Measurements from ENCODE around the gene DTNB. TPM values are rescaled to one million over a fixed set of nuclear protein-coding genes. Genes with fewer than 3 reads are reported as not detected.
A peak's percentile ranks its signal among the peaks of the same experiment; 100 is the strongest.
"Not testable (repeated sequence)": the region's sequence is repeated elsewhere in the genome, so short reads cannot be mapped to it uniquely, and the experiment has no call there.

DTNB gene
- polyA plus RNA-seq, 1 donor from 2014 or later: 16.5 TPM

- Mint-ChIP-seq H3K9me3 (peaks cover 0 to 3% (median 0%) of the 10 kb centered on the region in 3 donors), H3K4me3 (peak overlapping the region in 2 of 4 donors; percentile 64 to 69), H3K27ac (peak overlapping the region in 2 of 3 donors; percentile 62 to 86), H3K27me3 (no peaks in the 10 kb centered on the region), H3K4me1 (peaks cover 49 to 58% (median 51%) of the 10 kb centered on the region in 3 donors), H3K36me3 (no peaks in the 10 kb centered on the region)
Measured at GRCh38 chr2:25409468-25409867, 263.9 kb downstream of the DTNB start.

GRCh38 chr2:25409044-25409443, 264.3 kb downstream of the DTNB start:
- Mint-ChIP-seq H3K27ac (peak overlapping the region in 2 of 3 donors; percentile 62 to 86), H3K27me3 (no peaks in the 10 kb centered on the region), H3K9me3 (peaks cover 0 to 3% (median 0%) of the 10 kb centered on the region in 3 donors), H3K4me3 (peak overlapping the region in 2 of 4 donors; percentile 64 to 69), H3K4me1 (peaks cover 53 to 59% (median 55%) of the 10 kb centered on the region in 3 donors), H3K36me3 (peaks cover 1% of the 10 kb centered on the region)

- peak overlapping the region in 1 of 3 donors; percentile 39 for H3K27ac Mint-ChIP-seq
- H3K4me1 Mint-ChIP-seq: peaks cover 68 to 73% (median 70%) of the 10 kb centered on the region in 3 donors
- H3K27me3 Mint-ChIP-seq: no peaks in the 10 kb centered on the region
- peaks cover 2% of the 10 kb centered on the region for H3K36me3 Mint-ChIP-seq
- no peaks in the 10 kb centered on the region for H3K9me3 Mint-ChIP-seq
- peak overlapping the region in 1 of 4 donors; percentile 58 for H3K4me3 Mint-ChIP-seq
Measured at GRCh38 chr2:25405611-25406295, 267.6 kb downstream of the DTNB start.

- not testable (repeated sequence) for H3K27me3 Mint-ChIP-seq, H3K36me3 Mint-ChIP-seq, H3K9me3 Mint-ChIP-seq
- Mint-ChIP-seq H3K27ac (peak overlapping the region; percentile 85 to 97 (median 94)), H3K4me3 (peak overlapping the region; percentile 57 to 91 (median 82)), H3K4me1 (peaks cover 61 to 72% (median 64%) of the 10 kb centered on the region in 3 donors)
Measured at GRCh38 chr2:25403120-25403760, 270.1 kb downstream of the DTNB start.

GRCh38 chr2:25402477-25402876, 270.9 kb downstream of the DTNB start:
- Mint-ChIP-seq H3K27ac (peak overlapping the region; percentile 85 to 97 (median 90)), H3K9me3 (no peaks in the 10 kb centered on the region), H3K4me3 (peak overlapping the region; percentile 57 to 91 (median 82)), H3K4me1 (peaks cover 60 to 74% (median 62%) of the 10 kb centered on the region in 3 donors), H3K27me3 (no peaks in the 10 kb centered on the region), H3K36me3 (peaks cover 2% of the 10 kb centered on the region)

GRCh38 chr2:25401307-25402026, 271.9 kb downstream of the DTNB start:
- Mint-ChIP-seq H3K9me3 (no peaks in the 10 kb centered on the region), H3K36me3 (peaks cover 2% of the 10 kb centered on the region), H3K4me1 (peaks cover 54 to 66% (median 57%) of the 10 kb centered on the region in 3 donors), H3K27me3 (no peaks in the 10 kb centered on the region), H3K27ac (peak overlapping the region; percentile 85 to 97 (median 90)), H3K4me3 (peak overlapping the region; percentile 55 to 89 (median 72))

- H3K4me3 Mint-ChIP-seq: peak overlapping the region; percentile 67 to 87 (median 72)
- H3K36me3 Mint-ChIP-seq: peaks cover 2% of the 10 kb centered on the region
- peaks cover 50 to 63% (median 54%) of the 10 kb centered on the region in 3 donors for H3K4me1 Mint-ChIP-seq
- no peaks in the 10 kb centered on the region for H3K9me3 Mint-ChIP-seq
- H3K27ac Mint-ChIP-seq: peak overlapping the region; percentile 85 to 91 (median 90)
- no peaks in the 10 kb centered on the region for H3K27me3 Mint-ChIP-seq
Measured at GRCh38 chr2:25400576-25401216, 272.7 kb downstream of the DTNB start.

- H3K4me3 Mint-ChIP-seq: peak overlapping the region; percentile 67 to 87 (median 70)
- H3K4me1 Mint-ChIP-seq: peaks cover 48 to 63% (median 52%) of the 10 kb centered on the region in 3 donors
- peak overlapping the region; percentile 85 to 91 (median 90) for H3K27ac Mint-ChIP-seq
Measured at GRCh38 chr2:25400169-25400568, 273.2 kb downstream of the DTNB start.

GRCh38 chr2:25398534-25398933, 274.8 kb downstream of the DTNB start:
- peak overlapping the region in 1 of 4 donors; percentile 13 for H3K4me3 Mint-ChIP-seq
- H3K27ac Mint-ChIP-seq: no peak overlapping the region
- H3K4me1 Mint-ChIP-seq: peaks cover 39 to 50% (median 43%) of the 10 kb centered on the region in 3 donors

More at GRCh38 chr2:25400169-25400568, 273.2 kb downstream of the DTNB start:
- H3K27me3 Mint-ChIP-seq: no peaks in the 10 kb centered on the region
- H3K9me3 Mint-ChIP-seq: no peaks in the 10 kb centered on the region
- H3K36me3 Mint-ChIP-seq: peaks cover 2% of the 10 kb centered on the region

GRCh38 chr2:25397777-25398176, 275.6 kb downstream of the DTNB start:
- no peaks in the 10 kb centered on the region for H3K27me3 Mint-ChIP-seq
- peaks cover 33 to 44% (median 37%) of the 10 kb centered on the region in 3 donors for H3K4me1 Mint-ChIP-seq
- H3K36me3 Mint-ChIP-seq: peaks cover 4% of the 10 kb centered on the region
- H3K4me3 Mint-ChIP-seq: no peak overlapping the region
- no peaks in the 10 kb centered on the region for H3K9me3 Mint-ChIP-seq
- H3K27ac Mint-ChIP-seq: peak overlapping the region in 1 of 3 donors; percentile 18

More at GRCh38 chr2:25398534-25398933, 274.8 kb downstream of the DTNB start:
- no peaks in the 10 kb centered on the region for H3K9me3 Mint-ChIP-seq
- no peaks in the 10 kb centered on the region for H3K27me3 Mint-ChIP-seq
- peaks cover 4% of the 10 kb centered on the region for H3K36me3 Mint-ChIP-seq

GRCh38 chr2:25389161-25389560, 284.2 kb downstream of the DTNB start:
- H3K27ac Mint-ChIP-seq: peak overlapping the region in 1 of 3 donors; percentile 95
- H3K4me1 Mint-ChIP-seq: peaks cover 31 to 40% (median 36%) of the 10 kb centered on the region in 3 donors
- peaks cover 19% of the 10 kb centered on the region for H3K36me3 Mint-ChIP-seq
- no peaks in the 10 kb centered on the region for H3K27me3 Mint-ChIP-seq
- peak overlapping the region in 3 of 4 donors; percentile 34 to 94 (median 90) for H3K4me3 Mint-ChIP-seq
- peaks cover 0 to 1% (median 0%) of the 10 kb centered on the region in 3 donors for H3K9me3 Mint-ChIP-seq

- H3K4me1 Mint-ChIP-seq: peaks cover 31 to 40% (median 36%) of the 10 kb centered on the region in 3 donors
- H3K27me3 Mint-ChIP-seq: no peaks in the 10 kb centered on the region
- peaks cover 0 to 1% (median 0%) of the 10 kb centered on the region in 3 donors for H3K9me3 Mint-ChIP-seq
- peaks cover 17% of the 10 kb centered on the region for H3K36me3 Mint-ChIP-seq
- H3K4me3 Mint-ChIP-seq: peak overlapping the region; percentile 76 to 94 (median 84)
- peak overlapping the region; percentile 44 to 95 (median 85) for H3K27ac Mint-ChIP-seq
Measured at GRCh38 chr2:25388491-25388890, 284.9 kb downstream of the DTNB start.

- H3K9me3 Mint-ChIP-seq: peaks cover 0 to 1% (median 0%) of the 10 kb centered on the region in 3 donors
- peaks cover 31 to 40% (median 36%) of the 10 kb centered on the region in 3 donors for H3K4me1 Mint-ChIP-seq
- H3K27me3 Mint-ChIP-seq: no peaks in the 10 kb centered on the region
- H3K36me3 Mint-ChIP-seq: peaks cover 17% of the 10 kb centered on the region
- H3K4me3 Mint-ChIP-seq: peak overlapping the region; percentile 76 to 94 (median 84)
- H3K27ac Mint-ChIP-seq: peak overlapping the region; percentile 44 to 95 (median 85)
Measured at GRCh38 chr2:25387876-25388449, 285.4 kb downstream of the DTNB start.

Data from IgD-negative memory B cell (primary cell).